Activated CD4-positive, alpha-beta T cell treated with anti-CD3 and anti-CD28 coated beads, Interleukin-2, amount 10 ng/mL, durations not matched to agents 24 days and 14 days (primary cell): ENCODE measurements around the gene CYB5R4. TPM values are rescaled to one million over a fixed set of nuclear protein-coding genes. Genes with fewer than 3 reads are reported as not detected.
"Not testable (repeated sequence)": the region's sequence is repeated elsewhere in the genome, so short reads cannot be mapped to it uniquely, and the experiment has no call there.

Experiments
- DNase-seq: peaks from one replicate; pipeline ENCODE4 v3.0.0; 2022
- H3K27ac Mint-ChIP-seq: one replicate; pipeline ENCODE4 v1.8.0; 2022; ENCODE audit warnings: mild to moderate bottlenecking, mixed read lengths
- H3K27me3 Mint-ChIP-seq: one replicate; pipeline ENCODE4 v1.8.0; 2022; ENCODE audit warnings: mixed read lengths
- H3K36me3 Mint-ChIP-seq: one replicate; pipeline ENCODE4 v1.8.0; 2022; ENCODE audit warnings: low read depth, mild to moderate bottlenecking, mixed read lengths
- H3K4me1 Mint-ChIP-seq: one replicate; pipeline ENCODE4 v1.8.0; 2021; ENCODE audit warnings: mixed read lengths
- H3K4me3 Mint-ChIP-seq: one replicate; pipeline ENCODE4 v1.8.0; 2022; ENCODE audit warnings: mild to moderate bottlenecking, moderate library complexity, mixed read lengths
- H3K9me3 Mint-ChIP-seq: one replicate; pipeline ENCODE4 v1.8.0; 2021; ENCODE audit warnings: mixed read lengths
- intact Hi-C: fragments of 100-400 bp; cut with micrococcal nuclease; formaldehyde crosslinking; loops from one replicate; pipeline ENCODE4 v1.15.1; 2023
- total RNA-seq: library from RNA; stranded (reverse); gene quantifications from 2 replicates; pipeline ENCODE4 v1.2.3, GENCODE V29; 2022

Gene CYB5R4
- total RNA-seq, 1 donor from 2014 or later: 27.0 TPM

- no peak for DNase-seq
- Mint-ChIP-seq H3K4me3 (no peak overlapping the region), H3K27ac (no peak overlapping the region), H3K27me3 (no peaks in the 10 kb centered on the region), H3K36me3 (peaks cover 7% of the 10 kb centered on the region), H3K9me3 (no peaks in the 10 kb centered on the region), H3K4me1 (peaks cover 9% of the 10 kb centered on the region)
- intact Hi-C loops: no loop called here
Measured at GRCh38 chr6:83873869-83874268, 14.4 kb downstream of the CYB5R4 start.

- H3K9me3 Mint-ChIP-seq: no peaks in the 10 kb centered on the region
- H3K4me3 Mint-ChIP-seq: no peak overlapping the region
- H3K36me3 Mint-ChIP-seq: peaks cover 3% of the 10 kb centered on the region
- intact Hi-C loops: no loop called here
- H3K4me1 Mint-ChIP-seq: peaks cover 9% of the 10 kb centered on the region
- H3K27ac Mint-ChIP-seq: no peak overlapping the region
- DNase-seq: no peak
- H3K27me3 Mint-ChIP-seq: no peaks in the 10 kb centered on the region
Measured at GRCh38 chr6:83875843-83876242, 16.4 kb downstream of the CYB5R4 start.

GRCh38 chr6:83878902-83879644, 19.6 kb downstream of the CYB5R4 start:
- DNase-seq: no peak
- Mint-ChIP-seq H3K4me1 (peaks cover 7% of the 10 kb centered on the region), H3K27ac (no peak overlapping the region), H3K4me3 (no peak overlapping the region), H3K27me3 (no peaks in the 10 kb centered on the region), H3K9me3 (no peaks in the 10 kb centered on the region), H3K36me3 (no peaks in the 10 kb centered on the region)
- intact Hi-C loops: no loop called here

GRCh38 chr6:83879746-83880145, 20.3 kb downstream of the CYB5R4 start:
- Mint-ChIP-seq H3K27me3 (no peaks in the 10 kb centered on the region), H3K36me3 (no peaks in the 10 kb centered on the region), H3K27ac (no peak overlapping the region), H3K4me1 (peaks cover 7% of the 10 kb centered on the region), H3K4me3 (no peak overlapping the region), H3K9me3 (no peaks in the 10 kb centered on the region)
- no peak for DNase-seq
- intact Hi-C loops: no loop called here

GRCh38 chr6:83883240-83883639, 23.8 kb downstream of the CYB5R4 start:
- Mint-ChIP-seq H3K9me3 (no peaks in the 10 kb centered on the region), H3K36me3 (no peaks in the 10 kb centered on the region), H3K4me3 (no peak overlapping the region), H3K27ac (no peak overlapping the region), H3K4me1 (peaks cover 2% of the 10 kb centered on the region), H3K27me3 (no peaks in the 10 kb centered on the region)
- intact Hi-C loops: no loop called here
- DNase-seq: no peak

- H3K4me1 Mint-ChIP-seq: peaks cover 2% of the 10 kb centered on the region
- H3K36me3 Mint-ChIP-seq: no peaks in the 10 kb centered on the region
- H3K9me3 Mint-ChIP-seq: no peaks in the 10 kb centered on the region
- no peak overlapping the region for H3K4me3 Mint-ChIP-seq
- peak; percentile 59 for DNase-seq
- no peak overlapping the region for H3K27ac Mint-ChIP-seq
- intact Hi-C loops: loop anchor here (1.0 kb wide), 2 partner anchors 337 to 343 kb away; partner anchors contain the start of gene CEP162
- H3K27me3 Mint-ChIP-seq: no peaks in the 10 kb centered on the region
Measured at GRCh38 chr6:83884523-83884922, 25.0 kb downstream of the CYB5R4 start.

GRCh38 chr6:83885984-83886383, 26.5 kb downstream of the CYB5R4 start:
- H3K27ac Mint-ChIP-seq: no peak overlapping the region
- intact Hi-C loops: no loop called here
- H3K27me3 Mint-ChIP-seq: no peaks in the 10 kb centered on the region

GRCh38 chr6:83889621-83890020, 30.1 kb downstream of the CYB5R4 start:
- intact Hi-C loops: no loop called here
- Mint-ChIP-seq H3K9me3 (no peaks in the 10 kb centered on the region), H3K4me1 (no peaks in the 10 kb centered on the region), H3K4me3 (no peak overlapping the region), H3K27me3 (no peaks in the 10 kb centered on the region), H3K27ac (no peak overlapping the region), H3K36me3 (peaks cover 2% of the 10 kb centered on the region)
- DNase-seq: no peak

More at GRCh38 chr6:83885984-83886383, 26.5 kb downstream of the CYB5R4 start:
- no peak for DNase-seq
- Mint-ChIP-seq H3K4me1 (peaks cover 2% of the 10 kb centered on the region), H3K9me3 (no peaks in the 10 kb centered on the region), H3K4me3 (no peak overlapping the region), H3K36me3 (no peaks in the 10 kb centered on the region)

GRCh38 chr6:83890520-83890919, 31.0 kb downstream of the CYB5R4 start:
- H3K4me1 Mint-ChIP-seq: no peaks in the 10 kb centered on the region
- no peaks in the 10 kb centered on the region for H3K27me3 Mint-ChIP-seq
- H3K4me3 Mint-ChIP-seq: no peak overlapping the region
- H3K9me3 Mint-ChIP-seq: no peaks in the 10 kb centered on the region
- no peak overlapping the region for H3K27ac Mint-ChIP-seq
- peaks cover 4% of the 10 kb centered on the region for H3K36me3 Mint-ChIP-seq
- no peak for DNase-seq
- intact Hi-C loops: no loop called here

GRCh38 chr6:83891586-83891985, 32.1 kb downstream of the CYB5R4 start:
- H3K27me3 Mint-ChIP-seq: no peaks in the 10 kb centered on the region
- peaks cover 6% of the 10 kb centered on the region for H3K36me3 Mint-ChIP-seq
- intact Hi-C loops: no loop called here
- no peak overlapping the region for H3K27ac Mint-ChIP-seq
- DNase-seq: no peak
- H3K4me1 Mint-ChIP-seq: no peaks in the 10 kb centered on the region
- no peaks in the 10 kb centered on the region for H3K9me3 Mint-ChIP-seq
- H3K4me3 Mint-ChIP-seq: no peak overlapping the region

- Mint-ChIP-seq H3K4me3 (no peak overlapping the region), H3K9me3 (no peaks in the 10 kb centered on the region), H3K27ac (no peak overlapping the region), H3K27me3 (no peaks in the 10 kb centered on the region), H3K36me3 (peaks cover 6% of the 10 kb centered on the region), H3K4me1 (no peaks in the 10 kb centered on the region)
- no peak for DNase-seq
- intact Hi-C loops: no loop called here
Measured at GRCh38 chr6:83893024-83893423, 33.5 kb downstream of the CYB5R4 start.

GRCh38 chr6:83897094-83897493, 37.6 kb downstream of the CYB5R4 start:
- H3K27ac Mint-ChIP-seq, H3K36me3 Mint-ChIP-seq, H3K27me3 Mint-ChIP-seq, H3K9me3 Mint-ChIP-seq, DNase-seq, intact Hi-C loops, H3K4me3 Mint-ChIP-seq, H3K4me1 Mint-ChIP-seq: not testable (repeated sequence)

GRCh38 chr6:83901624-83902023, 42.1 kb downstream of the CYB5R4 start:
- H3K27ac Mint-ChIP-seq: no peak overlapping the region
- intact Hi-C loops: no loop called here
- peaks cover 4% of the 10 kb centered on the region for H3K9me3 Mint-ChIP-seq
- H3K27me3 Mint-ChIP-seq: no peaks in the 10 kb centered on the region
- H3K4me1 Mint-ChIP-seq: no peaks in the 10 kb centered on the region
- H3K36me3 Mint-ChIP-seq: no peaks in the 10 kb centered on the region
- no peak for DNase-seq
- no peak overlapping the region for H3K4me3 Mint-ChIP-seq

- Mint-ChIP-seq H3K4me3 (no peak overlapping the region), H3K27me3 (no peaks in the 10 kb centered on the region), H3K9me3 (peaks cover 4% of the 10 kb centered on the region)
Measured at GRCh38 chr6:83904395-83904794, 44.9 kb downstream of the CYB5R4 start.

GRCh38 chr6:83905648-83906047, 46.2 kb downstream of the CYB5R4 start:
- Mint-ChIP-seq H3K9me3 (peaks cover 4% of the 10 kb centered on the region), H3K27me3 (no peaks in the 10 kb centered on the region), H3K4me1 (peaks cover 4% of the 10 kb centered on the region), H3K36me3 (peaks cover 4% of the 10 kb centered on the region), H3K27ac (no peak overlapping the region), H3K4me3 (no peak overlapping the region)
- intact Hi-C loops: no loop called here
- no peak for DNase-seq

More at GRCh38 chr6:83904395-83904794, 44.9 kb downstream of the CYB5R4 start:
- intact Hi-C loops: no loop called here
- no peaks in the 10 kb centered on the region for H3K4me1 Mint-ChIP-seq
- no peak overlapping the region for H3K27ac Mint-ChIP-seq
- peaks cover 1% of the 10 kb centered on the region for H3K36me3 Mint-ChIP-seq
- DNase-seq: no peak
